DND-41 (cell line): ENCODE measurements around the gene LOC101059915.
A peak's percentile ranks its signal among the peaks of the same experiment; 100 is the strongest.
"Not testable (repeated sequence)": the region's sequence is repeated elsewhere in the genome, so short reads cannot be mapped to it uniquely, and the experiment has no call there.

Experiments used
- ATAC-seq: fragments of 200-7000 bp; cut with Tn5 transposase; 3 replicates; pipeline ENCODE4 v1.9.1; 2021; ENCODE audit warnings: low read depth; ENCODE audit not compliant: insufficient read depth
- DNase-seq: peaks from one replicate; pipeline ENCODE4 v3.0.0-alpha.2; 2020
- H2AFZ ChIP-seq: 2 replicates; pipeline ENCODE4 v1.6.0; 2012; ENCODE audit warnings: low read depth, low read length
- H3K27ac ChIP-seq: 2 replicates; pipeline ENCODE4 v1.5.1; 2012; ENCODE audit warnings: low read length, inconsistent platforms
- H3K27me3 ChIP-seq: fragments of 200-600 bp; sonication (generic); 2 replicates; pipeline ENCODE4 v1.6.0; 2012; ENCODE audit warnings: low read length, mild to moderate bottlenecking, inconsistent platforms; ENCODE audit not compliant: insufficient read depth, poor library complexity
- H3K36me3 ChIP-seq: 2 replicates; pipeline ENCODE4 v1.5.1; 2012; ENCODE audit warnings: low read length, inconsistent platforms; ENCODE audit not compliant: insufficient read depth
- H3K4me1 ChIP-seq: 2 replicates; pipeline ENCODE4 v1.5.1; 2012; ENCODE audit warnings: mild to moderate bottlenecking, low read length; ENCODE audit not compliant: insufficient read depth
- H3K4me2 ChIP-seq: 2 replicates; pipeline ENCODE4 v1.6.0; 2012; ENCODE audit warnings: mild to moderate bottlenecking, moderate library complexity, low read length, inconsistent platforms; ENCODE audit not compliant: insufficient read depth
- H3K4me3 ChIP-seq, 2 experiments: fragments of 200-600 bp in 1 of 2; shearing (Covaris generic) in 1 of 2; 2 replicates each; pipeline ENCODE4 v1.5.1; 2012 to 2016; ENCODE audit warnings: inconsistent platforms in 2 of 2, low read length in 2 of 2, mild to moderate bottlenecking in 2 of 2, low read depth in 1 of 2, moderate library complexity in 1 of 2
- H3K79me2 ChIP-seq: 2 replicates; pipeline ENCODE4 v1.6.0; 2012; ENCODE audit warnings: low read length, inconsistent platforms; ENCODE audit not compliant: insufficient read depth
- H3K9ac ChIP-seq: 2 replicates; pipeline ENCODE4 v1.6.0; 2012; ENCODE audit warnings: low read depth, mild to moderate bottlenecking, inconsistent platforms, low read length, moderate library complexity
- H3K9me3 ChIP-seq: 2 replicates; pipeline ENCODE4 v1.5.1; 2012; ENCODE audit warnings: low read length, moderate library complexity, mild to moderate bottlenecking, inconsistent platforms; ENCODE audit not compliant: insufficient read depth, severe bottlenecking
- H4K20me1 ChIP-seq: 2 replicates; pipeline ENCODE4 v1.6.0; 2012; ENCODE audit warnings: low read length; ENCODE audit not compliant: insufficient read depth
- EZH2 ChIP-seq: IDR thresholded peaks from 3 replicates; pipeline ENCODE4 v1.6.1; 2012; ENCODE audit warnings: borderline replicate concordance, low read depth, mild to moderate bottlenecking, moderate library complexity, low read length, inconsistent platforms; ENCODE audit not compliant: severe bottlenecking
- TF ChIP-seq, protein P1 (sequence below): IDR thresholded peaks from 2 replicates; pipeline ENCODE4 v1.5.1; 2012; ENCODE audit warnings: borderline replicate concordance, low read length, moderate library complexity, mild to moderate bottlenecking; ENCODE audit not compliant: poor library complexity, severe bottlenecking; ENCODE audit errors: extremely low read depth

Gene LOC101059915

DNA sequence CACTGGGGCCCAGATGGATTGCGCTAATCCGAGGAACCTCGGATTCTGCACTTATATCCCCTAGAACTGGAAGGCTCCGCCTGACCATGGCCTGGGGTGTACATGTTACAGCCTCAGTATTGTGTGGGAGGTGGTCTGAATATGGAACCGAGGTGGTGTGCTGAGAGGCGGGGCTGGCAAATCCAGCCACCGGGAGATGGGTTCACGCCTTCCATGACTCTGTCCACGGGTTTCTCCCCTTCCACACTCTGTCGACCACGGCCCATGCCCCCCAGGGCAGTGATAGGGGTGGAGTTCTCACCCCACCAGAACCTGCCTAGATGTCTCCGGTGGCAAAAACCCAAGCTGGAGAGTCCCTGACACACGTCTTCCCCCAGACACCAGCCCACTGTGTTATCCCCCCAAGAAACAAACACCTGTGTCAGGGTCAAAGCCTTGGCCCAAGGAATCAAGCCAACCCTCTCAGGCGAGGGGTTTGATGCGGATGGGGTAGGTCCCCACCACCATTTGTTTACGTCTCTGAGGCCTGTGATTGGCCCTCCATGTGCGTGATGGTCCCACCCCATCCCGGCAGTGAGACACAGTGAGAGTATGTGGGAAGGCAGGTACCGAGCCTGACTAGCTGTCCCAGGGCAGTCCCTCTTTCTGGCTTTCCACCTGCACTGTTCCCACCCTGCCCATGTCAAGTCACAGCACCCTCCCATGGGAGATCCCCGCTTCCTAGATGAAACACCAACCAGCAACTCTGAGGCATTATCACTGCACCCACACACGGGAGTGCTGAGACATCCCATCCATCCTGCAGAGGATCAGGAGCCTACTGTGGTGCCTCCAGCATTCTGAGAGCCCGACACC lies 6.6 kb upstream of the LOC101059915 start:
- no peak overlapping the region for H3K4me3 ChIP-seq
- peaks cover 6% of the 10 kb centered on the region; the same call in 1 of the 2 replicates for H4K20me1 ChIP-seq
- no peaks in the 10 kb centered on the region for H3K79me2 ChIP-seq
- H3K9ac ChIP-seq: no peak overlapping the region
- H3K27ac ChIP-seq: no peak overlapping the region
- H2AFZ ChIP-seq: no peak overlapping the region
- no peak overlapping the region for H3K4me2 ChIP-seq
- no peak for ATAC-seq
- H3K9me3 ChIP-seq: no peaks in the 10 kb centered on the region
- H3K4me1 ChIP-seq: peaks cover 7% of the 10 kb centered on the region
- H3K36me3 ChIP-seq: no peaks in the 10 kb centered on the region
- H3K27me3 ChIP-seq: no peaks in the 10 kb centered on the region
- TF ChIP-seq, protein P1, sequence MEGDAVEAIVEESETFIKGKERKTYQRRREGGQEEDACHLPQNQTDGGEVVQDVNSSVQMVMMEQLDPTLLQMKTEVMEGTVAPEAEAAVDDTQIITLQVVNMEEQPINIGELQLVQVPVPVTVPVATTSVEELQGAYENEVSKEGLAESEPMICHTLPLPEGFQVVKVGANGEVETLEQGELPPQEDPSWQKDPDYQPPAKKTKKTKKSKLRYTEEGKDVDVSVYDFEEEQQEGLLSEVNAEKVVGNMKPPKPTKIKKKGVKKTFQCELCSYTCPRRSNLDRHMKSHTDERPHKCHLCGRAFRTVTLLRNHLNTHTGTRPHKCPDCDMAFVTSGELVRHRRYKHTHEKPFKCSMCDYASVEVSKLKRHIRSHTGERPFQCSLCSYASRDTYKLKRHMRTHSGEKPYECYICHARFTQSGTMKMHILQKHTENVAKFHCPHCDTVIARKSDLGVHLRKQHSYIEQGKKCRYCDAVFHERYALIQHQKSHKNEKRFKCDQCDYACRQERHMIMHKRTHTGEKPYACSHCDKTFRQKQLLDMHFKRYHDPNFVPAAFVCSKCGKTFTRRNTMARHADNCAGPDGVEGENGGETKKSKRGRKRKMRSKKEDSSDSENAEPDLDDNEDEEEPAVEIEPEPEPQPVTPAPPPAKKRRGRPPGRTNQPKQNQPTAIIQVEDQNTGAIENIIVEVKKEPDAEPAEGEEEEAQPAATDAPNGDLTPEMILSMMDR: no peak
- TF ChIP-seq EZH2: no peak
- DNase-seq: no peak

DNA sequence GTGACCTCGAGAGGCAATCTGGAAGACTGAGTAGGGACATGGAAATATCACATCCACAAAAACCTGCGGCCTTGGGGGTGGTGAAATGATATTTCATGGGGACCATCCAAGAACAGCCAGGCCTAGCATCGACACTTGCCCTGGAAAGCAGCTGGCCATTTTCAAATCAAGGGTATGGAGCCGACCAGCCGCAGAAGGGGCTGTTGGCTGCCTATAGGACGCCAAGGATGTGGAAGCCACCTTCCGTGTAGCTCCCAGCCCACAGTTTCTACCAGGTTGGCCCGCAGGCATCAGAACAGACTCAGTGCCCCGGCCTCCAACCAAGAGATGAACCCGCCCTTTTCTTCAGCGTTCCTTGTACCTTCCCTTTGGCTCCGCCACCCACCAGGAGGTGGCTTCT lies 5.4 kb upstream of the LOC101059915 start:
- no peak for ATAC-seq
- TF ChIP-seq, protein P1: no peak
- TF ChIP-seq EZH2: no peak
- H3K9me3 ChIP-seq: no peaks in the 10 kb centered on the region
- H3K27ac ChIP-seq: no peak overlapping the region
- H3K9ac ChIP-seq: no peak overlapping the region
- H3K4me3 ChIP-seq: no peak overlapping the region
- H3K79me2 ChIP-seq: no peaks in the 10 kb centered on the region
- no peak for DNase-seq
- peaks cover 7% of the 10 kb centered on the region for H3K4me1 ChIP-seq
- no peaks in the 10 kb centered on the region for H3K36me3 ChIP-seq
- peaks cover 6% of the 10 kb centered on the region; the same call in 1 of the 2 replicates for H4K20me1 ChIP-seq
- no peaks in the 10 kb centered on the region for H3K27me3 ChIP-seq
- no peak overlapping the region for H3K4me2 ChIP-seq
- H2AFZ ChIP-seq: no peak overlapping the region

DNA sequence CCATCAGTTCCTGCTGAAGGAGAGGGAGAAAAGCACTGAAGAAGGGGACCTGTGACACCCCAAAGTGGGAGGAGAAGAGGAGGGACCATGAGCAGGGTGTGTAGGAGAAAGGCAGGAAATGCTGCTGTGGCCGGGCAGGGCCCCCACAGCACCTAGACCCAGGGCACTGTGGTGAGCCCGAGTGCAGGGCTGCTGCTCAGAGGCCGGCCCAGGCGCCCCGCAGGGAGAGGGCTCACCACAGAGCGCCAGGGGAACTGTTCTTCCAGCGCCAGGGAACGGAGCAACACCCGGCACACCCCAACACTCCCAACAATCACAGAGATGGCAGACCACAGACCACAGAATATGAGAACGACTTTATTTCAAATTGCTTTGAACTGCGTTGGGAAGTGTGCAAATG lies 4.7 kb upstream of the LOC101059915 start:
- not testable (repeated sequence) for H3K4me1 ChIP-seq, H3K4me3 ChIP-seq, H3K9ac ChIP-seq, H3K36me3 ChIP-seq, H4K20me1 ChIP-seq, H2AFZ ChIP-seq, H3K4me2 ChIP-seq, H3K27me3 ChIP-seq, H3K9me3 ChIP-seq, H3K27ac ChIP-seq, H3K79me2 ChIP-seq
- DNase-seq: peak; percentile 49
- ATAC-seq: peak; percentile 72

DNA sequence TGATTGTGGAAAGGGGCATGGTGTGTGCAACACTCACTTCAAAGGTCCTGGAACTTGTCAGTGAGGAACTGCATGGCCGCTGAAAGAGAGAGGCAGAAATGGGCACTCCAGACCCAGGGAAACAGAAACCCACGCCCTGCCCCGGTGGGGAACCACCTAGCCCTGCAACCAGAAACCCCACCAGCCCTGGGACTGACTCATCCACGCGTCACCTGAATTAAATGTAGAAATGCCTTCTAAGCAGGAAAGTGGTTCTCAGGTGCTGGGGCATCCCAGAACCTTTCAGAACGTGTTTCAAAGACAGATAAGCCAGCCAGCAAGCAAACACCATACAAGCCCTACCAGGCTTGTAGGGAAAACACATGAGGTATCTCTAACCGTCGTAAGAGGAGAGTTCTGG lies 4.1 kb upstream of the LOC101059915 start:
- H3K27ac ChIP-seq, DNase-seq, H3K79me2 ChIP-seq, H3K4me3 ChIP-seq, H3K27me3 ChIP-seq, H4K20me1 ChIP-seq, H3K36me3 ChIP-seq, H3K4me2 ChIP-seq, H2AFZ ChIP-seq, H3K9me3 ChIP-seq, H3K4me1 ChIP-seq, H3K9ac ChIP-seq, ATAC-seq: not testable (repeated sequence)
